MG63 (cell line): ENCODE data around the gene TNS1. TPM values are rescaled to one million over a fixed set of nuclear protein-coding genes. Genes with fewer than 3 reads are reported as not detected.
"Not testable (repeated sequence)": the region's sequence is repeated elsewhere in the genome, so short reads cannot be mapped to it uniquely, and the experiment has no call there.

Experiments used
- DNase-seq: peaks from one replicate; pipeline ENCODE4 v3.0.0-alpha.2; 2020
- H3K27me3 ChIP-seq: fragments of 250-450 bp; sonication (Bioruptor Pico); 2 replicates; pipeline ENCODE4 v1.5.1; 2020; ENCODE audit warnings: mild to moderate bottlenecking, moderate library complexity
- H3K36me3 ChIP-seq: fragments of 250-450 bp; sonication (Bioruptor Pico); 2 replicates; pipeline ENCODE4 v1.5.1; 2020; ENCODE audit warnings: mild to moderate bottlenecking, moderate library complexity
- H3K4me3 ChIP-seq: fragments of 250-450 bp; sonication (Bioruptor Pico); 2 replicates; pipeline ENCODE4 v1.5.1; 2020; ENCODE audit warnings: mild to moderate bottlenecking, moderate library complexity
- H3K9me3 ChIP-seq: fragments of 250-450 bp; sonication (Bioruptor Pico); 2 replicates; pipeline ENCODE4 v1.5.1; 2020; ENCODE audit warnings: mild to moderate bottlenecking, moderate library complexity
- total RNA-seq: library from RNA; depleted of rRNA; stranded (reverse); fragments of >200 nt; shearing (Covaris generic); gene quantifications from 2 replicates; pipeline ENCODE4 v1.2.3, GENCODE V29; 2014; ENCODE audit warnings: low replicate concordance

Gene TNS1
- total RNA-seq, 1 experiment from 2014 or later: 17.6 TPM

GRCh38 chr2:218022131-218022850, 19.5 kb upstream of the TNS1 start:
- H3K4me3 ChIP-seq: no peak overlapping the region
- no peaks in the 10 kb centered on the region for H3K9me3 ChIP-seq
- H3K27me3 ChIP-seq: no peaks in the 10 kb centered on the region
- DNase-seq: no peak
- H3K36me3 ChIP-seq: no peaks in the 10 kb centered on the region

- Histone ChIP-seq H3K4me3 (no peak overlapping the region), H3K9me3 (no peaks in the 10 kb centered on the region), H3K27me3 (no peaks in the 10 kb centered on the region), H3K36me3 (no peaks in the 10 kb centered on the region)
- DNase-seq: no peak
These were observed 18.8 kb upstream of the TNS1 start for GRCh38 chr2:218021536-218022071.

- no peaks in the 10 kb centered on the region for H3K36me3 ChIP-seq
- no peak overlapping the region for H3K4me3 ChIP-seq
- DNase-seq: no peak
These were observed 18.3 kb upstream of the TNS1 start for GRCh38 chr2:218020966-218021535.

GRCh38 chr2:218020281-218020680, 17.5 kb upstream of the TNS1 start:
- no peaks in the 10 kb centered on the region for H3K27me3 ChIP-seq
- H3K9me3 ChIP-seq: no peaks in the 10 kb centered on the region
- H3K4me3 ChIP-seq: no peak overlapping the region
- no peak for DNase-seq
- no peaks in the 10 kb centered on the region for H3K36me3 ChIP-seq

More at GRCh38 chr2:218020966-218021535, 18.3 kb upstream of the TNS1 start:
- Histone ChIP-seq H3K9me3 (no peaks in the 10 kb centered on the region), H3K27me3 (no peaks in the 10 kb centered on the region)

GRCh38 chr2:218019411-218020060, 16.7 kb upstream of the TNS1 start:
- H3K27me3 ChIP-seq: no peaks in the 10 kb centered on the region
- no peak for DNase-seq
- no peak overlapping the region for H3K4me3 ChIP-seq
- no peaks in the 10 kb centered on the region for H3K9me3 ChIP-seq
- no peaks in the 10 kb centered on the region for H3K36me3 ChIP-seq

GRCh38 chr2:218018842-218019125, 16.0 kb upstream of the TNS1 start:
- not testable (repeated sequence) for H3K4me3 ChIP-seq, DNase-seq, H3K27me3 ChIP-seq

GRCh38 chr2:218017211-218018053, 14.6 kb upstream of the TNS1 start:
- H3K4me3 ChIP-seq: no peak overlapping the region
- no peaks in the 10 kb centered on the region for H3K27me3 ChIP-seq
- DNase-seq: no peak
- no peaks in the 10 kb centered on the region for H3K36me3 ChIP-seq
- H3K9me3 ChIP-seq: no peaks in the 10 kb centered on the region

More at GRCh38 chr2:218018842-218019125, 16.0 kb upstream of the TNS1 start:
- H3K36me3 ChIP-seq, H3K9me3 ChIP-seq: not testable (repeated sequence)

GRCh38 chr2:218016810-218017209, 14.0 kb upstream of the TNS1 start:
- no peaks in the 10 kb centered on the region for H3K27me3 ChIP-seq
- DNase-seq: no peak
- no peaks in the 10 kb centered on the region for H3K36me3 ChIP-seq
- H3K9me3 ChIP-seq: no peaks in the 10 kb centered on the region
- no peak overlapping the region for H3K4me3 ChIP-seq

GRCh38 chr2:218015586-218016521, 13.1 kb upstream of the TNS1 start:
- H3K36me3 ChIP-seq: no peaks in the 10 kb centered on the region
- H3K27me3 ChIP-seq: no peaks in the 10 kb centered on the region
- no peak for DNase-seq
- H3K9me3 ChIP-seq: no peaks in the 10 kb centered on the region
- no peak overlapping the region for H3K4me3 ChIP-seq

- H3K4me3 ChIP-seq: no peak overlapping the region
- no peaks in the 10 kb centered on the region for H3K36me3 ChIP-seq
- no peak for DNase-seq
- H3K27me3 ChIP-seq: no peaks in the 10 kb centered on the region
- no peaks in the 10 kb centered on the region for H3K9me3 ChIP-seq
These were observed 12.2 kb upstream of the TNS1 start for GRCh38 chr2:218014706-218015585.

GRCh38 chr2:218013289-218013688, 10.5 kb upstream of the TNS1 start:
- DNase-seq: no peak
- Histone ChIP-seq H3K4me3 (no peak overlapping the region), H3K36me3 (no peaks in the 10 kb centered on the region), H3K27me3 (no peaks in the 10 kb centered on the region), H3K9me3 (no peaks in the 10 kb centered on the region)

GRCh38 chr2:218012284-218012683, 9.5 kb upstream of the TNS1 start:
- Histone ChIP-seq H3K27me3 (no peaks in the 10 kb centered on the region), H3K9me3 (no peaks in the 10 kb centered on the region), H3K4me3 (no peak overlapping the region), H3K36me3 (no peaks in the 10 kb centered on the region)
- DNase-seq: no peak

GRCh38 chr2:218011653-218012040, 8.9 kb upstream of the TNS1 start:
- H3K9me3 ChIP-seq: no peaks in the 10 kb centered on the region
- H3K36me3 ChIP-seq: no peaks in the 10 kb centered on the region
- H3K27me3 ChIP-seq: no peaks in the 10 kb centered on the region
- no peak overlapping the region for H3K4me3 ChIP-seq
- DNase-seq: no peak

GRCh38 chr2:218010984-218011652, 8.3 kb upstream of the TNS1 start:
- no peaks in the 10 kb centered on the region for H3K9me3 ChIP-seq
- DNase-seq: no peak

More at GRCh38 chr2:218010984-218011652, 8.3 kb upstream of the TNS1 start:
- Histone ChIP-seq H3K27me3 (no peaks in the 10 kb centered on the region), H3K4me3 (no peak overlapping the region), H3K36me3 (no peaks in the 10 kb centered on the region)
